C4-2B (cell line): ENCODE measurements around the gene TPSAB1.

Experiments
- CTCF ChIP-seq: fragments of 450-650 bp; conservative IDR thresholded peaks from 2 replicates; pipeline ENCODE4 v1.5.1; 2017; ENCODE audit warnings: mild to moderate bottlenecking
- ZFX ChIP-seq: fragments of 450-650 bp; IDR thresholded peaks from 2 replicates; pipeline ENCODE4 v1.6.1; 2017

- TF ChIP-seq CTCF (no peak), ZFX (no peak)
These were observed 31.4 kb upstream of the TPSAB1 start for GRCh38 chr16:1209081-1209480.
